Right lobe of liver (tissue), 4 donors: ENCODE measurements around the gene SETD5.

ENCODE experiments used
- POLR2A ChIP-seq: fragments of 450-650 bp; IDR thresholded peaks from one replicate; pipeline ENCODE4 v1.6.1; 2017; ENCODE audit warnings: antibody characterized with exemption, mild to moderate bottlenecking
- TF ChIP-seq, protein P1 (sequence below), 4 donors: fragments of 200-600 bp in 3 of 4; fragments of 450-650 bp in 1 of 4; IDR thresholded peaks; one replicate each; pipeline versions ENCODE4 v1.5.1 to v1.8.0; 2016 to 2022; ENCODE audit warnings: antibody characterized with exemption in 4 of 4, mild to moderate bottlenecking in 2 of 4
- donor health status: DM: no; HTN: no; CAD: no.
- donor health status: DM: no; HTN: no; CAD: no.
- donor health status: DM: no; HTN: yes; CAD: no.

DNA sequence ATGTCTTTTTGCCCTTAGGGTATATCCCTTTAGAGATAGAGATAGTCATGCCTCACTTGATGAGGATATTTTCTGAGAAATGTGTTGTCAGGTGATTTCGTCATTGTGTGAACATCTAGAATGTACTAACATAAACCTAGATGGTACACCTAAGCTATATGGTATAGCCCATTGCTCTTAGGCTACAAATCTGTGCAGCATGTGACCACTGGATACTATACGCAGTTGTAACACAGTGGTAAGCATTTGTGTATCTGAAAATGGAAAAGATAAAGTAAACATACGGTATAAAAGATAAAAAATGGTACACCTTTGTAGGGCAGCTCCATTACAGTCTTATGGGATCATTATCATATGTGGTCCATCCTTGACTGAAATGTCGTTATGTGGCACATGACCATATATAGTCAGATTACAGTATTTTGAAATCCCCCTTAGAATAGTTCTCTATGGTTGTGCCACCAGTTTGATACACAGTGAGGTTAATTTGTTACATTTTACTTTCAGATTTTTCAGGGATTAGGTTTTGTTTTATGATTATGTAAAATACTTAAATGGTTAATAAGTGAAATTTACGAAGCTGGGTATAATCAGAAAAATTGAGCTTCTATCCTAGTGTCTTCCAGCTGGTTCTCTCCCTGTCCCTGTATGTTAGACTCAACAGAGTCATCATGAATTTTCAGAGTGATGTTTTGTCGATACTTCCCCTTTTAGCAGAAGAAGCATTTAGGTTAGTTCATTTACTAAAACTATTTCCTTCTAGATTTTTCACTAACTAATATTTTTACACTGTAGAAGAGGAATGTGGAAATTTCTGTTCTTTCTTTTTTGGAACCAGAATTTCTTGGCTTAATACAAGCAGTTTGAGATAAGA is 12.8 kb downstream of the SETD5 start:
- TF ChIP-seq, protein P1, sequence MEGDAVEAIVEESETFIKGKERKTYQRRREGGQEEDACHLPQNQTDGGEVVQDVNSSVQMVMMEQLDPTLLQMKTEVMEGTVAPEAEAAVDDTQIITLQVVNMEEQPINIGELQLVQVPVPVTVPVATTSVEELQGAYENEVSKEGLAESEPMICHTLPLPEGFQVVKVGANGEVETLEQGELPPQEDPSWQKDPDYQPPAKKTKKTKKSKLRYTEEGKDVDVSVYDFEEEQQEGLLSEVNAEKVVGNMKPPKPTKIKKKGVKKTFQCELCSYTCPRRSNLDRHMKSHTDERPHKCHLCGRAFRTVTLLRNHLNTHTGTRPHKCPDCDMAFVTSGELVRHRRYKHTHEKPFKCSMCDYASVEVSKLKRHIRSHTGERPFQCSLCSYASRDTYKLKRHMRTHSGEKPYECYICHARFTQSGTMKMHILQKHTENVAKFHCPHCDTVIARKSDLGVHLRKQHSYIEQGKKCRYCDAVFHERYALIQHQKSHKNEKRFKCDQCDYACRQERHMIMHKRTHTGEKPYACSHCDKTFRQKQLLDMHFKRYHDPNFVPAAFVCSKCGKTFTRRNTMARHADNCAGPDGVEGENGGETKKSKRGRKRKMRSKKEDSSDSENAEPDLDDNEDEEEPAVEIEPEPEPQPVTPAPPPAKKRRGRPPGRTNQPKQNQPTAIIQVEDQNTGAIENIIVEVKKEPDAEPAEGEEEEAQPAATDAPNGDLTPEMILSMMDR (IDR thresholded peaks at IDR 0.05), result no peak
- TF ChIP-seq POLR2A, result no peak
